A673 (cell line): Measurements from ENCODE around the gene EIF3M.

Source experiments
- CTCF ChIP-seq: fragments of 300-800, 200-600 bp; sonication (generic); conservative IDR thresholded peaks from 2 replicates; pipeline ENCODE4 v1.5.1; 2017; ENCODE audit warnings: low read depth, mild to moderate bottlenecking, antibody characterized with exemption, low read length, moderate library complexity, mixed read lengths
- EZH2 ChIP-seq: fragments of 200-600 bp; sonication (generic); IDR thresholded peaks from 2 replicates; pipeline ENCODE4 v1.6.1; 2017; ENCODE audit warnings: borderline replicate concordance, low read depth, mild to moderate bottlenecking, mixed read lengths, antibody characterized with exemption, low read length; ENCODE audit not compliant: poor library complexity, severe bottlenecking

- TF ChIP-seq CTCF (no peak), EZH2 (no peak)
Measured at GRCh38 chr11:32562839-32563599, 20.6 kb upstream of the EIF3M start.
